K562 (cell line): Measurements from ENCODE around the gene METTL25B. TPM values are rescaled to one million over a fixed set of nuclear protein-coding genes. Genes with fewer than 3 reads are reported as not detected.

ENCODE experiments used
- CBFA2T3 ChIP-seq: fragments of 450-650 bp; IDR thresholded peaks from 2 replicates; pipeline ENCODE4 v1.6.1; 2017
- CC2D1A ChIP-seq: fragments of 450-650 bp; IDR thresholded peaks from 2 replicates; pipeline ENCODE4 v1.6.1; 2017; ENCODE audit warnings: mild to moderate bottlenecking
- DNMT1 ChIP-seq: fragments of 450-650 bp; IDR thresholded peaks from 2 replicates; pipeline ENCODE4 v1.6.1; 2016; ENCODE audit warnings: antibody characterized with exemption, mild to moderate bottlenecking
- ERF ChIP-seq: fragments of 450-650 bp; formaldehyde crosslinking; IDR thresholded peaks from 2 replicates; pipeline ENCODE4 v1.4.0; 2020; ENCODE audit warnings: mild to moderate bottlenecking, mixed read lengths
- FOXK1 ChIP-seq: sonication (generic); formaldehyde crosslinking; IDR thresholded peaks from 2 replicates; pipeline ENCODE4 v1.8.0; 2022; ENCODE audit warnings: missing genetic modification reagents, mild to moderate bottlenecking, borderline replicate concordance
- FOXP1 ChIP-seq: sonication (generic); formaldehyde crosslinking; IDR thresholded peaks from 2 replicates; pipeline ENCODE4 v1.8.0; 2022; ENCODE audit warnings: mild to moderate bottlenecking, missing genetic modification reagents
- GATA2 ChIP-seq: sonication (generic); formaldehyde crosslinking; IDR thresholded peaks from 2 replicates; pipeline ENCODE4 v1.4.0; 2020; ENCODE audit warnings: mild to moderate bottlenecking, missing genetic modification reagents
- MEF2D ChIP-seq: conservative IDR thresholded peaks from 2 replicates; pipeline ENCODE4 v1.6.1; 2016; ENCODE audit warnings: low read depth, missing genetic modification characterization, missing compliant biosample characterization
- MYBL2 ChIP-seq, 2 experiments: fragments of 450-650 bp in 1 of 2; sonication (generic) in 1 of 2; formaldehyde crosslinking in 1 of 2; IDR thresholded peaks; 2 replicates each; pipeline versions ENCODE4 v1.6.1 to v1.8.1; 2017 to 2022; ENCODE audit warnings: borderline replicate concordance in 1 of 2, inconsistent platforms in 1 of 2, low read depth in 1 of 2, mild to moderate bottlenecking in 1 of 2, missing genetic modification reagents in 1 of 2, moderate library complexity in 1 of 2
- NEUROD1 ChIP-seq: fragments of 150-350 bp; IDR thresholded peaks from 2 replicates; pipeline ENCODE4 v1.6.1; 2014; ENCODE audit warnings: borderline replicate concordance, low read length, low read depth; ENCODE audit not compliant: partially characterized antibody
- PURB ChIP-seq: sonication (generic); formaldehyde crosslinking; IDR thresholded peaks from 2 replicates; pipeline ENCODE4 v1.9.0; 2021; ENCODE audit warnings: low read depth, mild to moderate bottlenecking, missing genetic modification reagents
- SMAD3 ChIP-seq: fragments of 450-650 bp; formaldehyde crosslinking; conservative IDR thresholded peaks from 2 replicates; pipeline ENCODE4 v1.4.0; 2020; ENCODE audit warnings: mild to moderate bottlenecking
- TFAP4 ChIP-seq: sonication (generic); formaldehyde crosslinking; IDR thresholded peaks from 2 replicates; pipeline ENCODE4 v1.8.0; 2022; ENCODE audit warnings: missing genetic modification reagents, mild to moderate bottlenecking, moderate library complexity, borderline replicate concordance
- TGIF2 ChIP-seq: sonication (generic); formaldehyde crosslinking; IDR thresholded peaks from 2 replicates; pipeline ENCODE4 v1.8.1; 2022; ENCODE audit warnings: mild to moderate bottlenecking, missing genetic modification reagents, moderate library complexity
- USF2 ChIP-seq: sonication (generic); formaldehyde crosslinking; IDR thresholded peaks from 2 replicates; pipeline ENCODE4 v1.5.0; 2020; ENCODE audit warnings: missing genetic modification reagents
- VEZF1 ChIP-seq: fragments of 200-800 bp; sonication (Bioruptor generic); IDR thresholded peaks from 2 replicates; pipeline ENCODE4 v1.6.1; 2017; ENCODE audit warnings: missing genetic modification characterization, missing compliant biosample characterization
- ZBTB34 ChIP-seq: fragments of 250-450 bp; sonication (Bioruptor Pico); IDR thresholded peaks from 2 replicates; pipeline ENCODE4 v1.8.0; 2021; ENCODE audit warnings: mild to moderate bottlenecking, moderate library complexity
- ZNF408 ChIP-seq: fragments of 250-450 bp; sonication (Bioruptor Pico); IDR thresholded peaks from 2 replicates; pipeline ENCODE4 v1.4.0; 2020; ENCODE audit warnings: low read depth, mild to moderate bottlenecking, moderate library complexity
- ZNF584 ChIP-seq: fragments of 200-800 bp; sonication (Bioruptor generic); IDR thresholded peaks from 2 replicates; pipeline ENCODE4 v1.6.1; 2016; ENCODE audit warnings: low read depth, mild to moderate bottlenecking, missing genetic modification characterization, missing compliant biosample characterization
- ZNF586 ChIP-seq: fragments of 450-650 bp; formaldehyde crosslinking; conservative IDR thresholded peaks from 2 replicates; pipeline ENCODE4 v1.4.0; 2020; ENCODE audit warnings: mild to moderate bottlenecking, moderate library complexity
- polyA plus RNA-seq, 8 experiments: library from polyadenylated mRNA; depleted of rRNA in 4 of 8; stranded (reverse) in 5 of 8; unstranded in 3 of 8; fragments of >200 nt; fragmentation: Nextera tagmentation in 2 of 8; fragmentation: Illumina TruSeq in 1 of 8; extraction: Ambion mirVana in 2 of 8; extraction: Trizol in 1 of 8; gene quantifications; 2 replicates each; pipeline versions ENCODE4 v1.2.1 to v1.2.3, GENCODE V29; 2011 to 2014; ENCODE audit warnings: inconsistent platforms in 1 of 8, missing spikeins in 1 of 8
- total RNA-seq, 7 experiments: library from RNA; depleted of rRNA in 6 of 7; stranded (reverse); fragments of >200 nt in 6 of 7; fragmentation: Illumina TruSeq in 2 of 7; extraction: Trizol in 2 of 7; gene quantifications; 2 replicates each; pipeline versions ENCODE4 v1.2.1 to v1.2.3, GENCODE V29; 2011 to 2021; ENCODE audit warnings: low replicate concordance in 1 of 7
- TF ChIP-seq, protein P1 (sequence below): fragments of 250-450 bp; sonication (Bioruptor Pico); IDR thresholded peaks from 2 replicates; pipeline ENCODE4 v1.4.0; 2020; ENCODE audit warnings: mild to moderate bottlenecking

METTL25B gene
- total and polyA plus RNA-seq, 9 of the 15 experiments (the other 6 are each of a cell fraction or from before 2014, with no cell fraction given), result 7.7 to 48.3 (median 33.1) TPM

GRCh38 chr1:156692925-156693847 is 35.1 kb upstream of the METTL25B start (continued):
- TF ChIP-seq ZBTB34 (CRISPR knock-in tag) (no peak), PURB (CRISPR knock-in tag) (no peak), CC2D1A (0 out of 2 replicates have a peak, but pooled peaks have one; percentile 28), VEZF1 (CRISPR knock-in tag) (peak; percentile 75), MYBL2 (IDR thresholded peaks at IDR 0.05; ENCODE audit: low read depth) (no peak), MYBL2 (CRISPR knock-in tag; IDR thresholded peaks at IDR 0.05; ENCODE audit: borderline replicate concordance) (no peak), USF2 (CRISPR knock-in tag) (no peak), GATA2 (no peak), NEUROD1 (peak; percentile 41), FOXK1 (CRISPR knock-in tag) (no peak), ZNF408 (CRISPR knock-in tag) (no peak), ERF (no peak), DNMT1 (no peak), TFAP4 (CRISPR knock-in tag) (0 out of 2 replicates have a peak, but pooled peaks have one; percentile 25), TGIF2 (CRISPR knock-in tag) (no peak), SMAD3 (no peak), CBFA2T3 (0 out of 2 replicates have a peak, but pooled peaks have one; percentile 22), ZNF586 (CRISPR knock-in tag) (no peak), FOXP1 (CRISPR knock-in tag) (no peak), ZNF584 (CRISPR knock-in tag) (no peak), MEF2D (tag) (no peak)
- TF ChIP-seq, protein P1, sequence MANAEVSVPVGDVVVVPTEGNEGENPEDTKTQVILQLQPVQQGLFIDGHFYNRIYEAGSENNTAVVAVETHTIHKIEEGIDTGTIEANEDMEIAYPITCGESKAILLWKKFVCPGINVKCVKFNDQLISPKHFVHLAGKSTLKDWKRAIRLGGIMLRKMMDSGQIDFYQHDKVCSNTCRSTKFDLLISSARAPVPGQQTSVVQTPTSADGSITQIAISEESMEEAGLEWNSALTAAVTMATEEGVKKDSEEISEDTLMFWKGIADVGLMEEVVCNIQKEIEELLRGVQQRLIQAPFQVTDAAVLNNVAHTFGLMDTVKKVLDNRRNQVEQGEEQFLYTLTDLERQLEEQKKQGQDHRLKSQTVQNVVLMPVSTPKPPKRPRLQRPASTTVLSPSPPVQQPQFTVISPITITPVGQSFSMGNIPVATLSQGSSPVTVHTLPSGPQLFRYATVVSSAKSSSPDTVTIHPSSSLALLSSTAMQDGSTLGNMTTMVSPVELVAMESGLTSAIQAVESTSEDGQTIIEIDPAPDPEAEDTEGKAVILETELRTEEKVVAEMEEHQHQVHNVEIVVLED (CRISPR knock-in tag), result no peak
